Astrocyte of the spinal cord (primary cell): Measurements from ENCODE around the gene ARID3A.

ENCODE experiments used
- DNase-seq: peaks from one replicate; pipeline ENCODE4 v3.0.0; 2011; ENCODE audit warnings: low read depth, low spot score
- H3K4me3 ChIP-seq: 2 replicates; pipeline ENCODE4 v1.5.1; 2011; ENCODE audit warnings: low read depth, mild to moderate bottlenecking, low read length, moderate library complexity
- in situ Hi-C: cut with HindIII; loops from 2 replicates; pipeline ENCODE4 v1.10.0; 2017; ENCODE audit warnings: low sequenced_read_pairs
- TF ChIP-seq, protein P1 (sequence below): IDR thresholded peaks from 2 replicates; pipeline ENCODE4 v1.5.1; 2012; ENCODE audit warnings: low read depth, mild to moderate bottlenecking, low read length, inconsistent platforms

ARID3A gene

GRCh38 chr19:900043-900301 is 25.9 kb upstream of the ARID3A start:
- DNase-seq: no peak

DNA sequence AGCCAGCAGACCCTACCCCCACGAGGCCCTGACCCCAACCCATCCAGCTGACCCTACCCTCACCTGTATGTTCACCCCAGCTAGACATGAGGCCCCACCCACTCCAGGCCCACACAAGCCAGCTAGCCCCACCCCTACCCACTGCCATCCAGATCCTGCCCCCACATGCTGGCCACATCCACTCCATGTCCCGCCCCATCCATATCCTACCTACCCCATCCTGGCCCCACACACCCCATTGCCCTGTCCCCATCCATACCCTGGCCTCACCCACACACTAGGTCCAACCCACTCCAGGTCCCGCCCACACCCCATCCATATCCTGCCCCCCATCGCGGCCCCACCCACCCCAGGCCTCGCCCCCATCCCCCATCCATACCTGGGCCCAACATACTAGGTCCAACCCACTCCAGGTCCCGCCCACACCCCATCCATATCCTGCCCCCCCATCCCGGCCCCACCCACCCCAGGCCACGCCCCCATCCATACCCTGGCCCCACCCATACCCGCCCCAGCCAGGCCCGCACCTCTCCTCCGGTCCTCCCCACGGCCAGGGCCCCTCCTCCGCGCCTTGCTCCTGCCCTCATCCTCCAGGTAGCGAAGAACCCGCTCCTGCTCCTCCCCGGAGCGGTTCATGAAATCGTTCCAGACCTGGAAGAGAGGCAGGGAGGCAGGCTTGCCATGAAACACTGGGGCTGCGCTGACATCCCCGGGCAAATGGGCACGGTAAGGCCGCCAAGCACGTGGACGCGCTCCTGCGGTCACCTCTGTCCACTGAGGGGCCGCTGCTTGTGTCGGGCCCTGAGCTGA is 25.3 kb upstream of the ARID3A start:
- H3K4me3 ChIP-seq: no peak overlapping the region
- TF ChIP-seq, protein P1, sequence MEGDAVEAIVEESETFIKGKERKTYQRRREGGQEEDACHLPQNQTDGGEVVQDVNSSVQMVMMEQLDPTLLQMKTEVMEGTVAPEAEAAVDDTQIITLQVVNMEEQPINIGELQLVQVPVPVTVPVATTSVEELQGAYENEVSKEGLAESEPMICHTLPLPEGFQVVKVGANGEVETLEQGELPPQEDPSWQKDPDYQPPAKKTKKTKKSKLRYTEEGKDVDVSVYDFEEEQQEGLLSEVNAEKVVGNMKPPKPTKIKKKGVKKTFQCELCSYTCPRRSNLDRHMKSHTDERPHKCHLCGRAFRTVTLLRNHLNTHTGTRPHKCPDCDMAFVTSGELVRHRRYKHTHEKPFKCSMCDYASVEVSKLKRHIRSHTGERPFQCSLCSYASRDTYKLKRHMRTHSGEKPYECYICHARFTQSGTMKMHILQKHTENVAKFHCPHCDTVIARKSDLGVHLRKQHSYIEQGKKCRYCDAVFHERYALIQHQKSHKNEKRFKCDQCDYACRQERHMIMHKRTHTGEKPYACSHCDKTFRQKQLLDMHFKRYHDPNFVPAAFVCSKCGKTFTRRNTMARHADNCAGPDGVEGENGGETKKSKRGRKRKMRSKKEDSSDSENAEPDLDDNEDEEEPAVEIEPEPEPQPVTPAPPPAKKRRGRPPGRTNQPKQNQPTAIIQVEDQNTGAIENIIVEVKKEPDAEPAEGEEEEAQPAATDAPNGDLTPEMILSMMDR: no peak
- in situ Hi-C loops: no loop called here
- no peak for DNase-seq

More at GRCh38 chr19:900043-900301, 25.9 kb upstream of the ARID3A start:
- in situ Hi-C loops: no loop called here
- TF ChIP-seq, protein P1: no peak
- H3K4me3 ChIP-seq: no peak overlapping the region

DNA sequence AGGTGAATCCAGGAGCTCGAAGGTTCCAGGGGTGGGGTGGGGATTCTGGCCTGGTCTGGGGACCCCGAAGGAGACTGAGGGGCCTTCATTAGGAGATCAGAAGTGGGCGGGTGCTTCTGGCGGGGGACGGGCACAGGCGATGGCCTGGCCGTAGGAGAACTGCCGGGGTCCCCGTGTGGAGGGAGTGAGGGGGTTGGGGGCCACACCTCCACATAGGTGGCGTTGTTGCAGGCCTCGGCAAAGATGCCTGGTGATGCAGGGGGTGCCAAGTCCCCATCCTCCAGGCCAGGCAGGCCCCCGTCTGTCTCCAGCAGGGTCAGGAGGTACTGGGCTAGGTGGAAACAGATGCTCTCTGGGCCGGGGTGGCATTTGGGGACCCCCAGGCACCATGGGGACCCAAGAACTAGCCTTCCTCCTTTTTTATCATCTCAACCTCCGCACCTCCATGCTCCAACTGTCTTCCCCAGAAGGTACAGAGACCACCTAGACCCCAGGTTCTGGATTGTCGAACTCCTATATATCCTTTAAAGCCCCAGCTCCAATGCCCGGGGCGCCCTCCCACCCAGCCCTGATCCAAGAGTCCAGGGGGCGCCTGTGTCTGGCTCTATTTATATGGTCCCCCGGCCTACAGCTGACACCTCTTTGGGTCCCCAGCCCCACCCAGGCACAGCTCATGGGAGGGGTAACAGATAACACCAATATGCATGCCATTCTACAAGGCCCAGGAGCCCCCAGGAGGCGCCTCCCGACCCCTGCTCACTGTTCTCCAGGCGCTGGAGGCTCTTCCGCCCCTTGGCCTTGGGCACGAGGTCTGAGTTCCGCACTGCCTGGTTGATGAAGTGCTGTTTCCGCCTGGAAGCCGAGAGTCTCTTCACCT is 24.4 kb upstream of the ARID3A start:
- no peak overlapping the region for H3K4me3 ChIP-seq
- TF ChIP-seq, protein P1: no peak
- in situ Hi-C loops: no loop called here
- no peak for DNase-seq

DNA sequence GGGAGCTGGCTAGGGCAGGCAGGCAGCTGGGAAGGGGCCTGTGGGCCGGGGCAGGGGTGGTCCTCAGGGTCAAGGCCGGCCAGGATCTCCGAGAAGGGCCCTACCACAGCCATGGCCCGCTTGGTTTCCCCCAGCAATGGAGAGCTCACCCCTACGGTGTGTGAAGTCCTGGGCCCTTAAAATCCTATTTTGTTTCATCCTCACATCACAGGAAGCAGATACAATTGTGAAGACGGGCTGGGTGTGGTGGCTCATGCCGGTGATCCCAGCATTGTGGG is 23.8 kb upstream of the ARID3A start:
- H3K4me3 ChIP-seq: no peak overlapping the region
- in situ Hi-C loops: no loop called here
- TF ChIP-seq, protein P1: no peak
- DNase-seq: no peak

DNA sequence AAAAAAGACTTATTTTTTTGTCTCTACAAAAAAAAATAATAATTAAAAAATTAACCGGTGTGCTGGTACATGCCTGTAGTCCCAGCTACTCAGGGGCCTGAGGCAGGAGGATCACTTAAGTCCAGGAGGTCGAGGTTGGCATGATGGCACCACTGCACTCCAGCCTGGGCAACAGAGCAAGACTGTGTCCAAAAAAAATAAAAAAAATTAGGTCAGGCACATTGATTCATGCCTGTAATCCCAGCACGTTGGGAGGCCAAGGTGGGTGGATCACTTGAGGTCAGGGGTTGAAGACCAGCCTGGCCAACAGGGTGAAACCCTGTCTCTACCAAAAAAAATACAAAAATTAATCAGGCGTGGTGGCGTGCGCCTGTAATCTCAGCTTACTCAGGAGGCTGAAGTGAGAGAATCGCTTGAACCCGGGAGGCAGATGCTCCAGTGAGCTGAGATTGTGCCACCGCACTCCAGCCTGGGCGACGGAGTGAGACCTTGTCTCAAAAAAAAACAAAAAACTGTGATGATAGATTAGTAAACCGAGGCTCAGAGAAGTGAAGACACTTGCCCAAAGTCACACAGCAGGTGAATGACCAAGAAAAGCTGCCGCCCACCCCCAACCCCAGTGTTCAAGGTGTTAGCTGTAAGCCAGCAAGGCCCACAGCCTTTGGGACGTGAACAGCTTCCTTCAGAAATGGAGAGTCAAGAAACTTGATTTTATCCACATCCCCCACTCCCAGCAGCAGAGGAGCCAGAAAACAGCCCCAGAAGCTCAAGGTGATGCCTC is 23.2 kb upstream of the ARID3A start:
- DNase-seq: no peak
- in situ Hi-C loops: no loop called here
- H3K4me3 ChIP-seq: no peak overlapping the region
- TF ChIP-seq, protein P1: no peak

- TF ChIP-seq, protein P1: no peak
- in situ Hi-C loops: no loop called here
- DNase-seq: peak; percentile 41
- no peak overlapping the region for H3K4me3 ChIP-seq
Measured at GRCh38 chr19:903266-903797, 22.5 kb upstream of the ARID3A start.
